Right lobe of liver (tissue), 4 donors: ENCODE measurements around the gene ENOX1.

ENCODE experiments used
- CTCF ChIP-seq, 4 donors: fragments of 200-600 bp in 3 of 4; fragments of 450-650 bp in 1 of 4; IDR thresholded peaks; one replicate each; pipeline versions ENCODE4 v1.5.1 to v1.8.0; 2016 to 2022; ENCODE audit warnings: antibody characterized with exemption in 4 of 4, mild to moderate bottlenecking in 2 of 4
- POLR2A ChIP-seq: fragments of 450-650 bp; IDR thresholded peaks from one replicate; pipeline ENCODE4 v1.6.1; 2017; ENCODE audit warnings: antibody characterized with exemption, mild to moderate bottlenecking
- donor health status: DM: no; HTN: no; CAD: no.
- donor health status: DM: no; HTN: no; CAD: no.
- donor health status: DM: no; HTN: yes; CAD: no.

- TF ChIP-seq CTCF (IDR thresholded peaks at IDR 0.05) (no peak), POLR2A (no peak)
Observed at GRCh38 chr13:43373400-43373799, 413.4 kb downstream of the ENOX1 start.
